GM23338 (cell line): ENCODE results near the gene APOL1. TPM values are rescaled to one million over a fixed set of nuclear protein-coding genes. Genes with fewer than 3 reads are reported as not detected.

Source experiments
- ATAC-seq: fragments of 200-7000 bp; cut with Tn5 transposase; 3 replicates; pipeline ENCODE4 v1.9.1; 2020
- DNase-seq: peaks from one replicate; pipeline ENCODE4 v3.0.0-alpha.2; 2015; ENCODE audit warnings: low spot score
- H2AFZ ChIP-seq: fragments of 200-600 bp; sonication (generic); 2 replicates; pipeline ENCODE4 v1.8.0; 2016; ENCODE audit warnings: antibody characterized with exemption, mild to moderate bottlenecking, moderate library complexity
- H3F3A ChIP-seq: fragments of 200-600 bp; sonication (generic); replicated peaks from 2 replicates; pipeline ENCODE4 v1.8.0; 2017; ENCODE audit warnings: antibody characterized with exemption, mixed run types, low read depth
- H3K27ac ChIP-seq: fragments of 200-600 bp; sonication (generic); 2 replicates; pipeline ENCODE4 v1.6.1; 2016; ENCODE audit warnings: low read depth
- H3K27me3 ChIP-seq: fragments of 200-600 bp; sonication (generic); 2 replicates; pipeline ENCODE4 v1.8.0; 2016; ENCODE audit warnings: mild to moderate bottlenecking, mixed run types, moderate library complexity; ENCODE audit not compliant: insufficient read depth
- H3K36me3 ChIP-seq: fragments of 200-600 bp; sonication (generic); 2 replicates; pipeline ENCODE4 v1.8.0; 2016; ENCODE audit warnings: mild to moderate bottlenecking; ENCODE audit not compliant: insufficient read depth
- H3K4me1 ChIP-seq: fragments of 200-600 bp; sonication (generic); 2 replicates; pipeline ENCODE4 v1.8.0; 2016; ENCODE audit warnings: mild to moderate bottlenecking, moderate library complexity; ENCODE audit not compliant: insufficient read depth
- H3K4me2 ChIP-seq: fragments of 200-600 bp; sonication (generic); 2 replicates; pipeline ENCODE4 v1.7.1; 2017; ENCODE audit warnings: mixed run types
- H3K4me3 ChIP-seq: fragments of 200-600 bp; sonication (generic); 2 replicates; pipeline ENCODE4 v1.6.1; 2016; ENCODE audit warnings: mixed run types
- H3K79me2 ChIP-seq: fragments of 200-600 bp; sonication (generic); replicated peaks from 2 replicates; pipeline ENCODE4 v1.8.0; 2017; ENCODE audit warnings: mild to moderate bottlenecking; ENCODE audit not compliant: insufficient read depth
- H3K9me2 ChIP-seq: fragments of 200-600 bp; sonication (generic); 2 replicates; pipeline ENCODE4 v1.8.0; 2017; ENCODE audit not compliant: insufficient read depth
- H4K20me1 ChIP-seq: fragments of 200-600 bp; sonication (generic); replicated peaks from 2 replicates; pipeline ENCODE4 v1.8.0; 2017; ENCODE audit warnings: mild to moderate bottlenecking; ENCODE audit not compliant: insufficient read depth
- H3K27ac Mint-ChIP-seq: 2 replicates; pipeline ENCODE4 v1.8.0; 2020; ENCODE audit warnings: inconsistent platforms, mild to moderate bottlenecking, moderate library complexity, mixed read lengths
- H3K27me3 Mint-ChIP-seq: 3 replicates; pipeline ENCODE4 v1.8.0; 2022; ENCODE audit warnings: low read depth, mild to moderate bottlenecking, moderate library complexity, mixed read lengths, inconsistent platforms; ENCODE audit not compliant: insufficient read depth, poor library complexity
- H3K36me3 Mint-ChIP-seq: 3 replicates; pipeline ENCODE4 v1.8.0; 2021; ENCODE audit warnings: low read depth, mild to moderate bottlenecking, inconsistent platforms, moderate library complexity, mixed read lengths
- H3K4me1 Mint-ChIP-seq: 3 replicates; pipeline ENCODE4 v1.8.0; 2020; ENCODE audit warnings: mild to moderate bottlenecking, inconsistent platforms, mixed read lengths
- H3K4me3 Mint-ChIP-seq: 3 replicates; pipeline ENCODE4 v1.8.0; 2021; ENCODE audit warnings: moderate library complexity, mild to moderate bottlenecking, inconsistent platforms, mixed read lengths
- H3K9me3 Mint-ChIP-seq: 3 replicates; pipeline ENCODE4 v1.8.0; 2020; ENCODE audit warnings: moderate library complexity, mild to moderate bottlenecking, inconsistent platforms, mixed read lengths
- CREB1 ChIP-seq: fragments of 250-450 bp; sonication (Bioruptor Pico); IDR thresholded peaks from 2 replicates; pipeline ENCODE4 v1.5.0; 2020; ENCODE audit warnings: low read depth, mild to moderate bottlenecking, moderate library complexity
- ETS1 ChIP-seq: IDR thresholded peaks from 2 replicates; pipeline ENCODE4 v1.6.1; 2016; ENCODE audit warnings: antibody characterized with exemption
- EZH2phosphoT487 ChIP-seq: fragments of 200-600 bp; sonication (generic); IDR thresholded peaks from one replicate; pipeline ENCODE4 v1.8.1; 2018; ENCODE audit warnings: antibody characterized with exemption; ENCODE audit not compliant: unreplicated experiment
- JUNB ChIP-seq: IDR thresholded peaks from one replicate; pipeline ENCODE4 v1.6.1; 2016; ENCODE audit warnings: antibody characterized with exemption; ENCODE audit not compliant: unreplicated experiment
- NANOG ChIP-seq: IDR thresholded peaks from 2 replicates; pipeline ENCODE4 v1.6.1; 2016; ENCODE audit warnings: antibody characterized with exemption, borderline replicate concordance
- POLR2AphosphoS5 ChIP-seq: IDR thresholded peaks from 2 replicates; pipeline ENCODE4 v1.6.1; 2016; ENCODE audit warnings: antibody characterized with exemption, low read depth
- STAT1 ChIP-seq: IDR thresholded peaks from one replicate; pipeline ENCODE4 v1.6.1; 2016; ENCODE audit warnings: antibody characterized with exemption; ENCODE audit not compliant: unreplicated experiment
- ZNF331 ChIP-seq: fragments of 250-450 bp; sonication (Bioruptor Pico); IDR thresholded peaks from 2 replicates; pipeline ENCODE4 v1.5.0; 2020; ENCODE audit warnings: low read depth, mild to moderate bottlenecking, moderate library complexity
- ZNF462 ChIP-seq: fragments of 250-450 bp; sonication (Bioruptor Pico); IDR thresholded peaks from 2 replicates; pipeline ENCODE4 v1.5.0; 2020; ENCODE audit warnings: mild to moderate bottlenecking, moderate library complexity
- polyA plus RNA-seq: library from polyadenylated mRNA; unstranded; fragments of >200 nt; fragmentation: Nextera tagmentation; extraction: Ambion mirVana; gene quantifications from 2 replicates; pipeline ENCODE4 v1.2.1, GENCODE V29; 2016
- total RNA-seq: library from RNA; depleted of rRNA; stranded (reverse); fragments of >200 nt; shearing (Covaris generic); gene quantifications from 2 replicates; pipeline ENCODE4 v1.2.3, GENCODE V29; 2014

Gene APOL1
- total and polyA plus RNA-seq, 2 experiments from 2014 or later: 0.11 TPM; not detected in 1

GRCh38 chr22:36234919-36235318 is 18.0 kb upstream of the APOL1 start (continued):
- TF ChIP-seq ZNF462 (CRISPR knock-in tag) (no peak), STAT1 (no peak), ZNF331 (no peak), POLR2AphosphoS5 (no peak)

- peaks cover 15% of the 10 kb centered on the region for H3K27me3 Mint-ChIP-seq
- peaks cover 26% of the 10 kb centered on the region for H3K4me1 Mint-ChIP-seq
- H3K9me3 Mint-ChIP-seq: peaks cover 4% of the 10 kb centered on the region
- peaks cover 19% of the 10 kb centered on the region for H3K36me3 Mint-ChIP-seq
- ATAC-seq (no peak), DNase-seq (no peak)
- Histone ChIP-seq H2AFZ (no peak overlapping the region), H3F3A (no peaks in the 10 kb centered on the region), H3K4me3 (no peak overlapping the region), H3K27me3 (no peaks in the 10 kb centered on the region), H3K4me2 (no peak overlapping the region), H3K27ac (no peak overlapping the region), H3K4me1 (peaks cover 8% of the 10 kb centered on the region), H3K9me2 (no peaks in the 10 kb centered on the region), H3K36me3 (no peaks in the 10 kb centered on the region), H4K20me1 (no peaks in the 10 kb centered on the region), H3K79me2 (no peaks in the 10 kb centered on the region; the same call in 1 of the 2 replicates)
- no peak overlapping the region for H3K4me3 Mint-ChIP-seq
- H3K27ac Mint-ChIP-seq: no peak overlapping the region; the same call in 1 of the 2 replicates
- TF ChIP-seq ZNF462 (CRISPR knock-in tag): no peak
- TF ChIP-seq ZNF331: no peak
- TF ChIP-seq EZH2phosphoT487: no peak
- no peak for TF ChIP-seq JUNB
- no peak for TF ChIP-seq STAT1
- no peak for TF ChIP-seq ETS1
- TF ChIP-seq NANOG: no peak
- TF ChIP-seq CREB1 (CRISPR knock-in tag): no peak
- no peak for TF ChIP-seq POLR2AphosphoS5
Observed at GRCh38 chr22:36235585-36235984, 17.3 kb upstream of the APOL1 start.
